GM10266 (cell line): Measurements from ENCODE around the gene UBXN10.

Experiments
- DNase-seq: peaks from one replicate; pipeline ENCODE4 v3.0.0; 2012; ENCODE audit errors: extremely low spot score
- TF ChIP-seq, protein P1 (sequence below): IDR thresholded peaks from 2 replicates; pipeline ENCODE4 v1.5.1; 2012; ENCODE audit warnings: mild to moderate bottlenecking, low read depth; ENCODE audit not compliant: control insufficient read depth, insufficient read depth; ENCODE audit errors: missing control alignments

The UBXN10 gene

GRCh38 chr1:20166051-20166450 lies 19.8 kb upstream of the UBXN10 start:
- DNase-seq = no peak
- TF ChIP-seq, protein P1, sequence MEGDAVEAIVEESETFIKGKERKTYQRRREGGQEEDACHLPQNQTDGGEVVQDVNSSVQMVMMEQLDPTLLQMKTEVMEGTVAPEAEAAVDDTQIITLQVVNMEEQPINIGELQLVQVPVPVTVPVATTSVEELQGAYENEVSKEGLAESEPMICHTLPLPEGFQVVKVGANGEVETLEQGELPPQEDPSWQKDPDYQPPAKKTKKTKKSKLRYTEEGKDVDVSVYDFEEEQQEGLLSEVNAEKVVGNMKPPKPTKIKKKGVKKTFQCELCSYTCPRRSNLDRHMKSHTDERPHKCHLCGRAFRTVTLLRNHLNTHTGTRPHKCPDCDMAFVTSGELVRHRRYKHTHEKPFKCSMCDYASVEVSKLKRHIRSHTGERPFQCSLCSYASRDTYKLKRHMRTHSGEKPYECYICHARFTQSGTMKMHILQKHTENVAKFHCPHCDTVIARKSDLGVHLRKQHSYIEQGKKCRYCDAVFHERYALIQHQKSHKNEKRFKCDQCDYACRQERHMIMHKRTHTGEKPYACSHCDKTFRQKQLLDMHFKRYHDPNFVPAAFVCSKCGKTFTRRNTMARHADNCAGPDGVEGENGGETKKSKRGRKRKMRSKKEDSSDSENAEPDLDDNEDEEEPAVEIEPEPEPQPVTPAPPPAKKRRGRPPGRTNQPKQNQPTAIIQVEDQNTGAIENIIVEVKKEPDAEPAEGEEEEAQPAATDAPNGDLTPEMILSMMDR = no peak

GRCh38 chr1:20167126-20167525 lies 18.8 kb upstream of the UBXN10 start:
- TF ChIP-seq, protein P1 = no peak
- no peak for DNase-seq

GRCh38 chr1:20168564-20169491 lies 17.1 kb upstream of the UBXN10 start:
- DNase-seq = no peak

GRCh38 chr1:20169932-20170331 lies 16.0 kb upstream of the UBXN10 start:
- DNase-seq = no peak
- TF ChIP-seq, protein P1 = no peak

More at GRCh38 chr1:20168564-20169491, 17.1 kb upstream of the UBXN10 start:
- TF ChIP-seq, protein P1 = no peak

- DNase-seq = no peak
- TF ChIP-seq, protein P1 = no peak
These were observed 13.8 kb upstream of the UBXN10 start for GRCh38 chr1:20172033-20172590.

DNA sequence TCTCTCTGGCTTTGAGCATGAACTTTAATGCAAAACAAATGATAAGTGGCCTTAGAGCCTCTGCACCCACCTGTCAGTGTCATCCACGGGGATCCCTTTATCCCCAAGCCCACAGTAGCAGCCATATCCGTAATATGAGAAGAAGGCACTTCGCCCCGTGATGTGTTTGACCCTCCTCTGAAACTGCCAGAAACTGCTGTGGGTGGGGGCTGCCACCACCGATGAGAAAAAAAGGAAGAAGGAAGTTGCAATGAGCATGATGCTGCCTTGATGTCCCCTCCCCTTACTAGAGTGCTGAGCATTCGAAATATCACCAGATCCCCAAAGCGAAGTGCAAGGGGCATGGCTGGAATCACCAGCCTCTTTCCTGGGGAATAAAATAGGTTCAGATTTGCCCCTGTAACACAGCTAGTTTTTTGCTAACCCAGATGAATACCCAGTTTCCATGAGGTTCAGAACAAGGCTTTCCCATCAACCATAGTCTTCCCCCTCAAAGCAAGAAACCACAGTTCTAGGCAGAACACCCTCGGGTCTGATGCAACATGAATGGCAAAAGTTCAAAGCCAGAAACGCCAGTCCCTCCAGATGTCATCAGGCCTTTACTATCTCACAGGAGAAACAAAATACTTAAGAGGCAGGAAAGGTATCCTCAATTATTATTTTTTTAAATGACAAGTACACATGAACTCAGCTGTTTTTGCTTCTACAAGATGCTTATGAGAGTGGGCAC lies 10.8 kb upstream of the UBXN10 start:
- DNase-seq = no peak
- TF ChIP-seq, protein P1 = no peak
